Sigmoid colon (tissue), 4 donors: ENCODE data around the gene HCCS.

Experiments
- CTCF ChIP-seq, 4 experiments: fragments of 450-650 bp in 3 of 4; fragments of 200-600 bp in 1 of 4; IDR thresholded peaks; one replicate each; pipeline ENCODE4 v1.5.1; 2016 to 2019; ENCODE audit warnings: antibody characterized with exemption in 4 of 4, mild to moderate bottlenecking in 3 of 4, moderate library complexity in 2 of 4
- EP300 ChIP-seq, 4 donors: sonication (generic); formaldehyde crosslinking; IDR thresholded peaks; one replicate each; pipeline ENCODE4 v1.6.1; 2017; ENCODE audit warnings: antibody characterized with exemption in 4 of 4
- POLR2A ChIP-seq, 2 donors: fragments of 450-650 bp; IDR thresholded peaks; one replicate each; pipeline ENCODE4 v1.6.1; 2016; ENCODE audit warnings: antibody characterized with exemption in 2 of 2, mild to moderate bottlenecking in 2 of 2, moderate library complexity in 2 of 2

- TF ChIP-seq CTCF (IDR thresholded peaks at IDR 0.05): no peak
- TF ChIP-seq POLR2A (IDR thresholded peaks at IDR 0.05): no peak
- no peak for TF ChIP-seq EP300 (IDR thresholded peaks at IDR 0.05)
Observed at GRCh38 chrX:11124112-11124511, 13.0 kb downstream of the HCCS start.
